Neutrophil (primary cell): Measurements from ENCODE around the gene PHKA1.

Experiments used
- H3K27ac ChIP-seq: fragments of 200-600 bp; sonication (generic); 2 replicates; pipeline ENCODE4 v1.5.1; 2016; ENCODE audit warnings: mild to moderate bottlenecking, moderate library complexity
- H3K27me3 ChIP-seq: fragments of 200-600 bp; sonication (generic); 2 replicates; pipeline ENCODE4 v1.6.0; 2016; ENCODE audit warnings: mild to moderate bottlenecking
- H3K36me3 ChIP-seq: fragments of 200-600 bp; sonication (generic); 2 replicates; pipeline ENCODE4 v1.5.1; 2017
- H3K4me1 ChIP-seq, 2 experiments: fragments of 200-600 bp in 1 of 2; sonication (generic) in 1 of 2; 1 replicate in 1 of 2; 2 replicates in 1 of 2; pipeline versions ENCODE4 v1.5.1 to v1.6.1; 2013 to 2016; ENCODE audit warnings: low read depth in 1 of 2, low read length in 1 of 2, mild to moderate bottlenecking in 1 of 2, moderate library complexity in 1 of 2; ENCODE audit not compliant: control insufficient read depth in 1 of 2, insufficient read depth in 1 of 2
- H3K4me3 ChIP-seq, 2 experiments: fragments of 200-600 bp in 1 of 2; sonication (generic) in 1 of 2; 1 replicate in 1 of 2; 2 replicates in 1 of 2; pipeline ENCODE4 v1.5.1; 2013 to 2016; ENCODE audit warnings: low read depth in 1 of 2, low read length in 1 of 2, mild to moderate bottlenecking in 1 of 2, moderate library complexity in 1 of 2
- H3K9me3 ChIP-seq: fragments of 200-600 bp; sonication (generic); 2 replicates; pipeline ENCODE4 v1.5.1; 2016
- TF ChIP-seq, protein P1 (sequence below): fragments of 200-600 bp; sonication (generic); IDR thresholded peaks from 2 replicates; pipeline ENCODE4 v1.5.1; 2016; ENCODE audit warnings: antibody characterized with exemption

Gene PHKA1

DNA sequence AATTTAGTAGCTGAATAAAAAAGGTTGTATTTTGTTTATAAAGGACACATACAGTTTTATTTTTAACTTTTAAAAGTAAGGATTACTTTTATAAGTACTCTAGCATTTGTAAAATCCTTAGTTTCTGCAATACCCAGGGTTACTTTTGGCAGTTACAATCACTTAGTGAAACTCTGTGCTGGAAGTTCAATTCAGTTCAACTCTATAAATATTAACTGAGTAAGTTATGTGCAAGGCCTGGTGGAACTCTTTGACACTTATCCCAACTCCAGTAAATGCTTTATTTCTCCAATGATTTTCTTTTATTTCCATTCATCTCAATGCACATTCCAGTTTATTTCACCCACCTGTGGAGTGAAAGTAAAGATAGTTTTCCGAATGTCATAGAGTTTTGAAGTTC, 78.2 kb downstream of the PHKA1 start:
- Histone ChIP-seq H3K27ac (no peak overlapping the region), H3K27me3 (no peaks in the 10 kb centered on the region), H3K4me1 (no peaks in the 10 kb centered on the region), H3K9me3 (no peaks in the 10 kb centered on the region), H3K36me3 (no peaks in the 10 kb centered on the region), H3K4me3 (no peak overlapping the region)
- TF ChIP-seq, protein P1, sequence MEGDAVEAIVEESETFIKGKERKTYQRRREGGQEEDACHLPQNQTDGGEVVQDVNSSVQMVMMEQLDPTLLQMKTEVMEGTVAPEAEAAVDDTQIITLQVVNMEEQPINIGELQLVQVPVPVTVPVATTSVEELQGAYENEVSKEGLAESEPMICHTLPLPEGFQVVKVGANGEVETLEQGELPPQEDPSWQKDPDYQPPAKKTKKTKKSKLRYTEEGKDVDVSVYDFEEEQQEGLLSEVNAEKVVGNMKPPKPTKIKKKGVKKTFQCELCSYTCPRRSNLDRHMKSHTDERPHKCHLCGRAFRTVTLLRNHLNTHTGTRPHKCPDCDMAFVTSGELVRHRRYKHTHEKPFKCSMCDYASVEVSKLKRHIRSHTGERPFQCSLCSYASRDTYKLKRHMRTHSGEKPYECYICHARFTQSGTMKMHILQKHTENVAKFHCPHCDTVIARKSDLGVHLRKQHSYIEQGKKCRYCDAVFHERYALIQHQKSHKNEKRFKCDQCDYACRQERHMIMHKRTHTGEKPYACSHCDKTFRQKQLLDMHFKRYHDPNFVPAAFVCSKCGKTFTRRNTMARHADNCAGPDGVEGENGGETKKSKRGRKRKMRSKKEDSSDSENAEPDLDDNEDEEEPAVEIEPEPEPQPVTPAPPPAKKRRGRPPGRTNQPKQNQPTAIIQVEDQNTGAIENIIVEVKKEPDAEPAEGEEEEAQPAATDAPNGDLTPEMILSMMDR, result no peak

DNA sequence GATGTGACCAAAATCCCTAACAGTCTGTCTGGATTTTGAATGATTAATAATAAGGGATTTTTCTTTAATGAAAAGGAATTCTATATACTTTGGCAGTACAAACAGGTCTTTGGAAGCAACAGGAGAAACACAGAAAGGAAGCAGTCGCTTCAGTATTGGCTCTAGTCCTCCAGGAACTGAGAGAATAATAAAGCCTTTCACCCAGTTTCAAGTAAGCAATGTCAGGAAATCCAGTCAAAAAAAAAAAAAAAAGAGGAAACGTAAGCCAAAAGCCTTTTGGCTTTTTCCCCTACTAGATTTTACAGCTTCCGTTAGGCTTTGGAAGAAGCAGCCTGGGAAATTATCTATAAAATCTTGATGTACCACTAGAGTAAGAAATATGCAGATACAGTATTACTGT, 79.8 kb downstream of the PHKA1 start:
- Histone ChIP-seq H3K4me3 (no peak overlapping the region), H3K36me3 (no peaks in the 10 kb centered on the region), H3K27me3 (no peaks in the 10 kb centered on the region), H3K27ac (no peak overlapping the region), H3K9me3 (no peaks in the 10 kb centered on the region), H3K4me1 (no peaks in the 10 kb centered on the region)
- TF ChIP-seq, protein P1, result no peak

DNA sequence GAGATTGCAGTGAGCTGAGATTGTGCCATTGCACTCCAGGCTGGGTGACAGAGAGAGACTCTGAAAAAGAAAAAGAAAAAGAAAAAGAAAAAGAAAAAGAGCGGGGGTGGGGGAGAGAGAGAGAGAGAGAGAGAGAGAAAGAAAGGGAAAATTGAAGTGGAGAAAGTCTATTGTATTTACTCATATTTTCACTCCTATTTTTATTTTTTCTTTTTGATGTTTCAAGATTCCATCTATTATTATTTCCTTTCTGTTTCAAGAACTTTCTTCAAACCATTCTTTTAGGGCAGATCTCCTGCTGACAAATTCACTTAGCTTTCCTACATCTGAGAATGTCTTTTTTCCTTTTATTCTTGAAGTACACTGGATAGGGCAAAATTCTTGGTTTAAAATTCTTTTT, 83.9 kb downstream of the PHKA1 start:
- Histone ChIP-seq H3K4me1 (no peaks in the 10 kb centered on the region), H3K9me3 (no peaks in the 10 kb centered on the region)
- TF ChIP-seq, protein P1, result no peak

DNA sequence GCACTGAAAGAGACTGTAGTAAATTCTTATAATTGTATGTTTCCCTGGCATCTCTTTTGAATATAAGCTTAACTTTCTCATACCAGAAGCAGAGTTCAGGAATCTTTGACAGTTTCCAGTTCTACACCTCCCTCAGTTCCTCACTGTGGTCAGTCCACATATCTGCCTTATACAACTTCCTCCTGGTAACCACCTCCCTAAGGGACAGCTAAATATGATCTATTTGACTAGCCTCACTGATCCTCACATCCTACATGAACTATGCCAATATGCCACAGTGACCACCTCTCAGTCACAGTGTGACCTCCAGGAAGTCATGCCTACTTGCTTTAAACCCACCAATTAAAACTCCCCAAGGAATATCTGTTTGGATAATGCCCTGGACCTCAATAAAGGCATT, 89.9 kb downstream of the PHKA1 start:
- Histone ChIP-seq H3K9me3 (no peaks in the 10 kb centered on the region), H3K4me1 (no peaks in the 10 kb centered on the region), H3K27me3 (no peaks in the 10 kb centered on the region), H3K27ac (no peak overlapping the region), H3K36me3 (no peaks in the 10 kb centered on the region), H3K4me3 (no peak overlapping the region)
- TF ChIP-seq, protein P1, result no peak

More for the DNA sequence above, 83.9 kb downstream of the PHKA1 start:
- no peak overlapping the region for H3K27ac ChIP-seq
- no peaks in the 10 kb centered on the region for H3K27me3 ChIP-seq
- no peaks in the 10 kb centered on the region for H3K36me3 ChIP-seq
- H3K4me3 ChIP-seq, result no peak overlapping the region

DNA sequence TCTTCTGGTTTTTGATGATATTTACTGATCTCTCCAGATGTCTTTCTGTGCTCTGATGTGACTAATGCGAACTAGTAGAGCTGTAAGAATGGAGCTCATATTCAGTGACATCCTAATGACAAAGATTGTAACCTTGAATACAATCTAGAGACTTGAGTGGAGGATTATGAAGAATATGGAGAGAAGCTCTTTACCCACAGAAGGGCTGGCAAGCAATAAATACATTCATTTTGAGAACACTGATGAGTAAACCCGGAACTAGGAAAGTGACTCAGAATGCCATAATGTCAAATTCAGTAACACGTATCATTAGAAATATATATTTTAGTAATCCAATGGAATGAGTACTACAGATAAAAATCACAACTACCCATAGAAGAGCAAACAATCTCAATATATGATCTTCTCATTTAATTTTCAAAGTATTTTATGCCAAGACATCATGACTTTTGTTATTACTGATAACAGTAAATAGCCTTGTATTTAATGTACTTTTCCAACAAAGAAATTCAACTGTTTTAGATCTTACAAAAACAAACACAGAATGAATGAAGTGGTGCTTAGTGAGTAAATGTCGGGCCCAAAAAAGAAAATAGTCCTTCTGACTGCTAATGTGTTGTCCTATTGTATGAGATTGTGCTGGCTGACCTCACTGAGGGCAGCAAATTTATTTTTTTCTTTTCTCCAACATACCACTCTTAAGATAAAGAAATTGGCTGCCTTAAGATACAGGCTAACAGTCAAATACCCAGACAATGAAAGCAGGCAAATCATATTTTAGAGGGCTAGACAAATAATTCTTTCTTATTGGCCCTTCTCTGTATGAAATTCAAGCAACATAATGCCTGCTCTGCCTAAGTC, 92.3 kb downstream of the PHKA1 start:
- Histone ChIP-seq H3K4me1 (no peaks in the 10 kb centered on the region), H3K9me3 (no peaks in the 10 kb centered on the region), H3K27me3 (no peaks in the 10 kb centered on the region), H3K36me3 (no peaks in the 10 kb centered on the region), H3K4me3 (no peak overlapping the region), H3K27ac (no peak overlapping the region)
- TF ChIP-seq, protein P1, result no peak
